ENCODE data around the gene NRSN1. TPM values are rescaled to one million over a fixed set of nuclear protein-coding genes. Genes with fewer than 3 reads are reported as not detected.

Gene NRSN1
- total and polyA plus RNA-seq, 2 of the 13 experiments (the other 11 are each of a cell fraction or from before 2014, with no cell fraction given) = not detected

DNA sequence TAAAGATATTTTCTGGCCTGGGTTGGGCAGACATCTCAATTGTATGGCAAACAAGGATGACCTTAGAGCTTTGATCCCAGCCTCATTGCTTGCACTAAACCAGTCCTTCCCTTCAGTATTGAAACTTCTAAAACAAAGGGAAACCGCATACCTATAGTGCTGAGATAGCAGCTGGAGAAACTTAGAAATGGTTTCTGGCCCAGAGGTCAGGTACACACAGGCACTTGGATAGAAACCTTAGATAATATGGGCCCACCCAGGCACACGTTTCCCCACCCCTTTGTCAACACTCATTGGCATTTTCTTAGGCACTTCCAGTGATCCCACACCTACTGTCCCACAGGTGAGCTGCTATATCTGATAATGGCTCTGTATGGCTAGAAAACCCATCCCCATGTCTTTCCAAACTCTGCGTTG, 22.1 kb downstream of the NRSN1 start (continued):
- TF ChIP-seq, protein P1, sequence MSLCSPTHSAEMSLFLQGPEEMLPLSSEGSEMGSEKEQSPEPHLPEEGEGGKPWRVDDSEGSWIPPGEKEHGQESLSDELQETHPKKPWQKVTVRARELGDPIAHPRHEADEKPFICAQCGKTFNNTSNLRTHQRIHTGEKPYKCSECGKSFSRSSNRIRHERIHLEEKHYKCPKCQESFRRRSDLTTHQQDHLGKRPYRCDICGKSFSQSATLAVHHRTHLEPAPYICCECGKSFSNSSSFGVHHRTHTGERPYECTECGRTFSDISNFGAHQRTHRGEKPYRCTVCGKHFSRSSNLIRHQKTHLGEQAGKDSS (CRISPR knock-in tag; IDR thresholded peaks at IDR 0.05; ENCODE audit: borderline replicate concordance, low read depth) = 0 out of 2 replicates have a peak, but pooled peaks have one; percentile 28
- TF ChIP-seq MED13 (CRISPR knock-in tag; IDR thresholded peaks at IDR 0.05) (peak; percentile 66; the same call in 1 of the 2 replicates), PHF21A (CRISPR knock-in tag; IDR thresholded peaks at IDR 0.05) (peak; percentile 80), NFE2 (CRISPR knock-in tag; IDR thresholded peaks at IDR 0.05) (no peak), TIGD3 (CRISPR knock-in tag; IDR thresholded peaks at IDR 0.05; ENCODE audit: borderline replicate concordance) (no peak), SIX1 (CRISPR knock-in tag; IDR thresholded peaks at IDR 0.05; ENCODE audit: borderline replicate concordance) (peak; percentile 88), CBFB (CRISPR knock-in tag; IDR thresholded peaks at IDR 0.05) (peak; percentile 89; the same call in 1 of the 2 replicates), SRSF4 (IDR thresholded peaks at IDR 0.05; ENCODE audit: low read depth, low read length, poor library complexity, severe bottlenecking) (no peak), SAP130 (CRISPR knock-in tag; IDR thresholded peaks at IDR 0.05; ENCODE audit: low read depth) (peak; percentile 68), HNF4G (IDR thresholded peaks at IDR 0.05; ENCODE audit: borderline replicate concordance, low read depth, low read length) (peak; percentile 97), HNF4G (CRISPR knock-in tag; IDR thresholded peaks at IDR 0.05; ENCODE audit: borderline replicate concordance, low read depth) (peak; percentile 57; the same call in 1 of the 2 replicates), ZNF407 (CRISPR knock-in tag; IDR thresholded peaks at IDR 0.05; ENCODE audit: not compliant biosample characterization) (no peak), ISL2 (CRISPR knock-in tag; IDR thresholded peaks at IDR 0.05) (peak; percentile 95), ZNF703 (CRISPR knock-in tag; IDR thresholded peaks at IDR 0.05; ENCODE audit: borderline replicate concordance) (0 out of 2 replicates have a peak, but pooled peaks have one; percentile 23)
- TF ChIP-seq, protein P2, sequence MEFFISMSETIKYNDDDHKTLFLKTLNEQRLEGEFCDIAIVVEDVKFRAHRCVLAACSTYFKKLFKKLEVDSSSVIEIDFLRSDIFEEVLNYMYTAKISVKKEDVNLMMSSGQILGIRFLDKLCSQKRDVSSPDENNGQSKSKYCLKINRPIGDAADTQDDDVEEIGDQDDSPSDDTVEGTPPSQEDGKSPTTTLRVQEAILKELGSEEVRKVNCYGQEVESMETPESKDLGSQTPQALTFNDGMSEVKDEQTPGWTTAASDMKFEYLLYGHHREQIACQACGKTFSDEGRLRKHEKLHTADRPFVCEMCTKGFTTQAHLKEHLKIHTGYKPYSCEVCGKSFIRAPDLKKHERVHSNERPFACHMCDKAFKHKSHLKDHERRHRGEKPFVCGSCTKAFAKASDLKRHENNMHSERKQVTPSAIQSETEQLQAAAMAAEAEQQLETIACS (CRISPR knock-in tag; IDR thresholded peaks at IDR 0.05) = no peak
- TF ChIP-seq, protein P3, sequence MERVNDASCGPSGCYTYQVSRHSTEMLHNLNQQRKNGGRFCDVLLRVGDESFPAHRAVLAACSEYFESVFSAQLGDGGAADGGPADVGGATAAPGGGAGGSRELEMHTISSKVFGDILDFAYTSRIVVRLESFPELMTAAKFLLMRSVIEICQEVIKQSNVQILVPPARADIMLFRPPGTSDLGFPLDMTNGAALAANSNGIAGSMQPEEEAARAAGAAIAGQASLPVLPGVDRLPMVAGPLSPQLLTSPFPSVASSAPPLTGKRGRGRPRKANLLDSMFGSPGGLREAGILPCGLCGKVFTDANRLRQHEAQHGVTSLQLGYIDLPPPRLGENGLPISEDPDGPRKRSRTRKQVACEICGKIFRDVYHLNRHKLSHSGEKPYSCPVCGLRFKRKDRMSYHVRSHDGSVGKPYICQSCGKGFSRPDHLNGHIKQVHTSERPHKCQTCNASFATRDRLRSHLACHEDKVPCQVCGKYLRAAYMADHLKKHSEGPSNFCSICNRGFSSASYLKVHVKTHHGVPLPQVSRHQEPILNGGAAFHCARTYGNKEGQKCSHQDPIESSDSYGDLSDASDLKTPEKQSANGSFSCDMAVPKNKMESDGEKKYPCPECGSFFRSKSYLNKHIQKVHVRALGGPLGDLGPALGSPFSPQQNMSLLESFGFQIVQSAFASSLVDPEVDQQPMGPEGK (CRISPR knock-in tag; IDR thresholded peaks at IDR 0.05) = peak; percentile 70; the same call in 1 of the 2 replicates
